GM12878 (cell line): Measurements from ENCODE around the gene CSRP1. TPM values are rescaled to one million over a fixed set of nuclear protein-coding genes. Genes with fewer than 3 reads are reported as not detected.

Experiments
- ATAC-seq: fragments of 200-7000 bp; cut with Tn5 transposase; 3 replicates; pipeline ENCODE4 v1.9.1; 2020; ENCODE audit warnings: mild to moderate bottlenecking, moderate library complexity
- BruUV-seq: library from RNA; stranded (reverse); fragments of 400-500 nt; replicated peaks from 2 replicates; lab custom pipeline; 2021; lab: Mats Ljungman, UMichigan
- CTCF ChIA-PET: fragments of 300-600 bp; sonication (Branson Sonifier 250); formaldehyde crosslinking; extraction: SDS; loops from one replicate; lab custom pipeline; 2021; ENCODE audit warnings: inconsistent platforms; lab: Yijun Ruan, JAX
- POLR2A ChIA-PET: fragments of 350-600 bp; formaldehyde crosslinking; extraction: SDS; loops from one replicate; lab custom pipeline; 2021; ENCODE audit warnings: inconsistent platforms; lab: Charles Lee
- RAD21 ChIA-PET: fragments of 300-600 bp; sonication (Branson Sonifier 250); formaldehyde crosslinking; loops from one replicate; lab custom pipeline; 2023; ENCODE audit warnings: antibody characterized with exemption; ENCODE audit not compliant: unreplicated experiment; lab: Charles Lee
- SMC1A ChIA-PET: fragments of 300-600 bp; sonication (Branson Sonifier 250); formaldehyde crosslinking; loops from one replicate; lab custom pipeline; 2023; ENCODE audit not compliant: unreplicated experiment, uncharacterized antibody; lab: Charles Lee
- DNase-seq: peaks from one replicate; pipeline ENCODE4 v3.0.0-alpha.2; 2011; ENCODE audit warnings: low read depth, low spot score
- FAIRE-seq: peaks from 3 replicates; lab custom pipeline; 2011; peaks lifted over from hg19 to GRCh38; lab: Jason Lieb, UNC
- H2AFZ ChIP-seq: 2 replicates; pipeline ENCODE4 v1.6.0; 2011; ENCODE audit warnings: low read depth, low read length, control low read depth; ENCODE audit not compliant: control insufficient read depth
- H3K27ac ChIP-seq: 2 replicates; pipeline ENCODE4 v1.5.1; 2011; ENCODE audit warnings: control low read depth; ENCODE audit not compliant: control insufficient read depth, insufficient read depth
- H3K27me3 ChIP-seq, 2 experiments: replicated peaks in 1 of 2; 2 replicates each; pipeline versions ENCODE4 v1.6.0 to v1.6.1; 2011; ENCODE audit warnings: low read length in 1 of 2; ENCODE audit not compliant: control insufficient read depth in 2 of 2, insufficient read depth in 2 of 2
- H3K36me3 ChIP-seq, 2 experiments: 2 replicates each; pipeline ENCODE4 v1.5.1; 2011; ENCODE audit warnings: low read length in 1 of 2; ENCODE audit not compliant: control insufficient read depth in 2 of 2, insufficient read depth in 2 of 2
- H3K4me1 ChIP-seq: 2 replicates; pipeline ENCODE4 v1.6.1; 2011; ENCODE audit warnings: mild to moderate bottlenecking, low read length, moderate library complexity, mixed read lengths; ENCODE audit not compliant: control insufficient read depth, insufficient read depth
- H3K4me2 ChIP-seq: 2 replicates; pipeline ENCODE4 v1.6.0; 2011; ENCODE audit warnings: control low read depth; ENCODE audit not compliant: control insufficient read depth, insufficient read depth
- H3K4me3 ChIP-seq: fragments of 200-600 bp; sonication (generic); 2 replicates; pipeline ENCODE4 v1.5.1; 2016
- H3K79me2 ChIP-seq: 2 replicates; pipeline ENCODE4 v1.6.0; 2011; ENCODE audit warnings: low read length; ENCODE audit not compliant: control insufficient read depth, insufficient read depth
- H3K9ac ChIP-seq: 2 replicates; pipeline ENCODE4 v1.8.0; 2011; ENCODE audit warnings: low read length, control low read depth, mixed read lengths; ENCODE audit not compliant: control insufficient read depth, insufficient read depth
- H3K9me3 ChIP-seq: replicated peaks from 3 replicates; pipeline ENCODE4 v1.5.1; 2011; ENCODE audit warnings: mild to moderate bottlenecking, low read length; ENCODE audit not compliant: control insufficient read depth, insufficient read depth
- H4K20me1 ChIP-seq: 2 replicates; pipeline ENCODE4 v1.6.0; 2011; ENCODE audit not compliant: control insufficient read depth, insufficient read depth
- ETV6 ChIP-seq, 2 experiments: fragments of 450-650 bp in 1 of 2; IDR thresholded peaks in 1 of 2; conservative IDR thresholded peaks in 1 of 2; 2 replicates each; pipeline ENCODE4 v1.6.1; 2014; ENCODE audit warnings: antibody characterized with exemption in 1 of 2, borderline replicate concordance in 1 of 2, low read depth in 1 of 2, mild to moderate bottlenecking in 1 of 2, moderate library complexity in 1 of 2
- FOXK2 ChIP-seq: fragments of 450-650 bp; IDR thresholded peaks from 2 replicates; pipeline ENCODE4 v1.6.1; 2017; ENCODE audit warnings: mild to moderate bottlenecking, moderate library complexity
- GABPA ChIP-seq: IDR thresholded peaks from 2 replicates; pipeline ENCODE4 v1.6.1; 2014; ENCODE audit warnings: antibody characterized with exemption, low read depth, mild to moderate bottlenecking, inconsistent platforms
- GATAD2B ChIP-seq: fragments of 450-650 bp; conservative IDR thresholded peaks from 2 replicates; pipeline ENCODE4 v1.6.1; 2017; ENCODE audit warnings: low read depth, mild to moderate bottlenecking, moderate library complexity
- MEF2A ChIP-seq: IDR thresholded peaks from 2 replicates; pipeline ENCODE4 v1.6.1; 2011; ENCODE audit warnings: low read depth, mild to moderate bottlenecking, low read length, moderate library complexity; ENCODE audit not compliant: insufficient read depth
- MLLT1 ChIP-seq: fragments of 450-650 bp; IDR thresholded peaks from 2 replicates; pipeline ENCODE4 v1.6.1; 2016; ENCODE audit warnings: mild to moderate bottlenecking
- MXI1 ChIP-seq: fragments of 150-350 bp; IDR thresholded peaks from 2 replicates; pipeline ENCODE4 v1.6.1; 2011; ENCODE audit warnings: low read depth, mild to moderate bottlenecking, inconsistent platforms, low read length, improper control_type of control experiment
- RBBP5 ChIP-seq: fragments of 200-600 bp; sonication (generic); conservative IDR thresholded peaks from 2 replicates; pipeline ENCODE4 v1.6.1; 2016
- SUPT20H ChIP-seq: IDR thresholded peaks from 2 replicates; pipeline ENCODE4 v1.6.1; 2011; ENCODE audit warnings: low read depth, mild to moderate bottlenecking, low read length, moderate library complexity, borderline replicate concordance; ENCODE audit not compliant: control insufficient read depth
- TBL1XR1 ChIP-seq: IDR thresholded peaks from 2 replicates; pipeline ENCODE4 v1.6.1; 2012; ENCODE audit warnings: low read depth, low read length, improper control_type of control experiment
- YY1 ChIP-seq: IDR thresholded peaks from 2 replicates; pipeline ENCODE4 v1.6.1; 2011; ENCODE audit warnings: low read depth, mild to moderate bottlenecking, low read length
- ZBED1 ChIP-seq: IDR thresholded peaks from 2 replicates; pipeline ENCODE4 v1.6.1; 2016; ENCODE audit warnings: borderline replicate concordance
- ZBTB40 ChIP-seq: fragments of 450-650 bp; IDR thresholded peaks from 2 replicates; pipeline ENCODE4 v1.6.1; 2016; ENCODE audit warnings: mild to moderate bottlenecking, moderate library complexity, borderline replicate concordance
- ZZZ3 ChIP-seq: IDR thresholded peaks from 2 replicates; pipeline ENCODE4 v1.6.1; 2011; ENCODE audit warnings: low read depth; ENCODE audit not compliant: control insufficient read depth, insufficient read length
- WGBS: methylation state at CpG from one replicate; pipeline ENCODE4 v1.1.6; 2016; ENCODE audit warnings: low lambda C conversion rate; ENCODE audit not compliant: insufficient replicate concordance, insufficient coverage; ENCODE audit errors: missing lambda C conversion rate; 5-methylcytosine and 5-hydroxymethylcytosine counted together
- in situ Hi-C: fragments of 300-500 bp; cut with MboI; formaldehyde crosslinking; loops from 9 replicates; pipeline ENCODE4 v1.14.3; 2018; ENCODE audit warnings: mixed read lengths
- intact Hi-C: fragments of 100-400 bp; cut with micrococcal nuclease; formaldehyde crosslinking; loops from one replicate; pipeline ENCODE4 v1.14.2; 2022; ENCODE audit not compliant: unreplicated experiment
- polyA plus RNA-seq, 11 experiments: library from polyadenylated mRNA; depleted of rRNA in 4 of 11; unstranded in 6 of 11; stranded (reverse) in 5 of 11; fragments of >200 nt; fragmentation: Nextera tagmentation in 4 of 11; fragmentation: Illumina TruSeq in 1 of 11; extraction: Ambion mirVana in 4 of 11; extraction: Trizol in 1 of 11; gene quantifications; 1 replicate in 1 of 11; 2 replicates in 10 of 11; pipeline versions ENCODE4 v1.2.1 to v1.2.3, GENCODE V29; 2011 to 2016; ENCODE audit warnings: inconsistent platforms in 2 of 11, missing spikeins in 2 of 11, low read depth in 1 of 11
- total RNA-seq, 4 experiments: library from RNA; depleted of rRNA in 3 of 4; stranded (reverse); fragments of >200 nt in 3 of 4; fragmentation: Illumina TruSeq in 1 of 4; extraction: Trizol in 1 of 4; gene quantifications; 2 replicates each; pipeline versions ENCODE4 v1.2.1 to v1.2.3, GENCODE V29; 2013 to 2021
- TF ChIP-seq, protein P1 (sequence below): IDR thresholded peaks from 2 replicates; pipeline ENCODE4 v1.6.1; 2011; ENCODE audit warnings: mild to moderate bottlenecking, low read depth, low read length, moderate library complexity; ENCODE audit not compliant: insufficient replicate concordance
- TF ChIP-seq, protein P2 (sequence below): IDR thresholded peaks from 2 replicates; pipeline ENCODE4 v1.6.1; 2011; ENCODE audit warnings: low read depth, mild to moderate bottlenecking, low read length, moderate library complexity, borderline replicate concordance; ENCODE audit errors: extremely low read depth

The CSRP1 gene
- total and polyA plus RNA-seq, 10 of the 15 experiments (the other 5 are each of a cell fraction or from before 2014, with no cell fraction given), result 23.4 to 99.2 (median 80.7) TPM

GRCh38 chr1:201501812-201502510 is 5.0 kb downstream of the CSRP1 start:
- intact Hi-C loops, result no loop called here
- H2AFZ ChIP-seq, result no peak overlapping the region
- H3K9ac ChIP-seq, result no peak overlapping the region
- no peak for DNase-seq
- H3K4me2 ChIP-seq, result no peak overlapping the region
- H3K79me2 ChIP-seq, result peaks cover 23% of the 10 kb centered on the region
- WGBS, result 84% methylated on average over 10 of the region's 10 CpGs
- in situ Hi-C loops, result no loop called here
- ChIA-PET SMC1A (interaction anchor here (1.0 to 18.7 kb wide), 5 partner anchors 8 to 54 kb away, joined by 4 to 514 read pairs (median 5); no protein-coding TSS in a partner anchor), RAD21 (interaction anchor here (1.1 to 15.3 kb wide), 3 partner anchors 9 to 20 kb away, joined by 4 to 505 read pairs (median 22); no protein-coding TSS in a partner anchor), POLR2A (interaction anchor here (0.7 to 2.7 kb wide), 5 partner anchors 10 to 34 kb away, joined by 3 to 6 read pairs (median 3); no protein-coding TSS in a partner anchor), CTCF (interaction anchor here (0.6 to 13.1 kb wide), 8 partner anchors 10 to 66 kb away, joined by 3 to 198 read pairs (median 4); no protein-coding TSS in a partner anchor)
- H4K20me1 ChIP-seq, result no peaks in the 10 kb centered on the region
- TF ChIP-seq ETV6 (conservative IDR thresholded peaks at IDR 0.05 in 1 of 2, IDR thresholded peaks at IDR 0.05 in 1 of 2; ENCODE audit: borderline replicate concordance in 1 of 2, low read depth in 1 of 2) (no peak), GATAD2B (no peak), ZBED1 (no peak), MLLT1 (no peak), MXI1 (no peak), SUPT20H (no peak), TBL1XR1 (no peak), ZZZ3 (no peak), MEF2A (no peak), YY1 (no peak), RBBP5 (no peak), GABPA (no peak), ZBTB40 (no peak), FOXK2 (no peak)
- TF ChIP-seq, protein P1, sequence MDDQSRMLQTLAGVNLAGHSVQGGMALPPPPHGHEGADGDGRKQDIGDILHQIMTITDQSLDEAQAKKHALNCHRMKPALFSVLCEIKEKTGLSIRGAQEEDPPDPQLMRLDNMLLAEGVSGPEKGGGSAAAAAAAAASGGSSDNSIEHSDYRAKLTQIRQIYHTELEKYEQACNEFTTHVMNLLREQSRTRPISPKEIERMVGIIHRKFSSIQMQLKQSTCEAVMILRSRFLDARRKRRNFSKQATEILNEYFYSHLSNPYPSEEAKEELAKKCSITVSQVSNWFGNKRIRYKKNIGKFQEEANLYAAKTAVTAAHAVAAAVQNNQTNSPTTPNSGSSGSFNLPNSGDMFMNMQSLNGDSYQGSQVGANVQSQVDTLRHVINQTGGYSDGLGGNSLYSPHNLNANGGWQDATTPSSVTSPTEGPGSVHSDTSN, result no peak
- TF ChIP-seq, protein P2, sequence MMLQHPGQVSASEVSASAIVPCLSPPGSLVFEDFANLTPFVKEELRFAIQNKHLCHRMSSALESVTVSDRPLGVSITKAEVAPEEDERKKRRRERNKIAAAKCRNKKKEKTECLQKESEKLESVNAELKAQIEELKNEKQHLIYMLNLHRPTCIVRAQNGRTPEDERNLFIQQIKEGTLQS, result no peak
- no peak for ATAC-seq
- H3K4me3 ChIP-seq, result no peak overlapping the region
- H3K36me3 ChIP-seq, result no peaks in the 10 kb centered on the region; a peak in 1 of 4 replicates
- no TSS peak for BruUV-seq
- H3K27me3 ChIP-seq, result no peaks in the 10 kb centered on the region
- FAIRE-seq, result no peak
- peaks cover 7% of the 10 kb centered on the region; the same call in 1 of the 2 replicates for H3K4me1 ChIP-seq
- H3K27ac ChIP-seq, result no peak overlapping the region
- H3K9me3 ChIP-seq, result no peaks in the 10 kb centered on the region
